NCI-H774 (cell line): Measurements from ENCODE around the gene KRTAP10-7.
"Not testable (repeated sequence)": the region's sequence is repeated elsewhere in the genome, so short reads cannot be mapped to it uniquely, and the experiment has no call there.

Source experiments
- DNase-seq: peaks from one replicate; lab custom pipeline; 2025; lab: John Stamatoyannopoulos, UW

Gene KRTAP10-7

GRCh38 chr21:44612029-44612486 is 11.7 kb downstream of the KRTAP10-7 start, which contains the start of gene KRTAP10-8:
KRTAP10-8 (plus strand) TSS chr21:44612079; CDS start chr21:44612101, 22 bp downstream.
- DNase-seq, result no peak

GRCh38 chr21:44612669-44613229 is 12.4 kb downstream of the KRTAP10-7 start:
- DNase-seq, result no peak

GRCh38 chr21:44613386-44614155 is 13.2 kb downstream of the KRTAP10-7 start:
- no peak for DNase-seq

GRCh38 chr21:44614161-44614631 is 13.8 kb downstream of the KRTAP10-7 start:
- no peak for DNase-seq

- no peak for DNase-seq
These were observed 14.6 kb downstream of the KRTAP10-7 start for GRCh38 chr21:44614961-44615391.

GRCh38 chr21:44615466-44615865 is 15.1 kb downstream of the KRTAP10-7 start:
- DNase-seq, result no peak

GRCh38 chr21:44615911-44616590 is 15.7 kb downstream of the KRTAP10-7 start:
- DNase-seq, result no peak

GRCh38 chr21:44616591-44616926 is 16.2 kb downstream of the KRTAP10-7 start:
- DNase-seq, result no peak

- DNase-seq, result no peak
These were observed 16.7 kb downstream of the KRTAP10-7 start for GRCh38 chr21:44617071-44617501.

- no peak for DNase-seq
These were observed 18.1 kb downstream of the KRTAP10-7 start for GRCh38 chr21:44618504-44618903.

GRCh38 chr21:44618909-44619308 is 18.5 kb downstream of the KRTAP10-7 start:
- no peak for DNase-seq

GRCh38 chr21:44619886-44620285 is 19.5 kb downstream of the KRTAP10-7 start:
- no peak for DNase-seq

- DNase-seq, result no peak
These were observed 23.2 kb downstream of the KRTAP10-7 start for GRCh38 chr21:44623575-44623974.

- no peak for DNase-seq
These were observed 25.4 kb downstream of the KRTAP10-7 start for GRCh38 chr21:44625756-44626155.

- DNase-seq, result no peak
These were observed 25.9 kb downstream of the KRTAP10-7 start for GRCh38 chr21:44626262-44626661.

- no peak for DNase-seq
These were observed 26.3 kb downstream of the KRTAP10-7 start, which contains the start of gene KRTAP10-9 for GRCh38 chr21:44626673-44627143. KRTAP10-9 (plus strand) TSS chr21:44627093; CDS start chr21:44627172, 79 bp downstream.

GRCh38 chr21:44627181-44627822 is 26.9 kb downstream of the KRTAP10-7 start:
- DNase-seq, result not testable (repeated sequence)

- DNase-seq, result not testable (repeated sequence)
These were observed 27.4 kb downstream of the KRTAP10-7 start for GRCh38 chr21:44627831-44628233.

- DNase-seq, result no peak
These were observed 28.5 kb downstream of the KRTAP10-7 start for GRCh38 chr21:44628707-44629391.

- no peak for DNase-seq
These were observed 30.0 kb downstream of the KRTAP10-7 start for GRCh38 chr21:44630440-44630839.

GRCh38 chr21:44632067-44632466 is 31.7 kb downstream of the KRTAP10-7 start:
- no peak for DNase-seq
